Posterior cingulate gyrus (tissue), 11 donors: ENCODE data around the gene ASB13.
A peak's percentile ranks its signal among the peaks of the same experiment; 100 is the strongest.

Experiments
- DNase-seq, 10 donors: peaks; one replicate each; pipeline versions ENCODE4 v3.0.0 to v3.0.0-alpha.2; 2020 to 2021; ENCODE audit warnings: mixed read lengths in 3 of 10
- intact Hi-C: fragments of 100-400 bp; cut with DNase I; formaldehyde crosslinking; loops from one replicate; pipeline ENCODE4 v1.15.1; 2023

The ASB13 gene

GRCh38 chr10:5611899-5612680, 54.3 kb downstream of the ASB13 start:
- intact Hi-C loops = no loop called here
- peak in 4 of 10 donors; percentile 38 to 88 (median 76) for DNase-seq

GRCh38 chr10:5609952-5610616, 56.3 kb downstream of the ASB13 start:
- peak in 3 of 10 donors; percentile 9 to 50 (median 29) for DNase-seq
- intact Hi-C loops = no loop called here

- peak in 3 of 10 donors; percentile 19 to 81 (median 44) for DNase-seq
- intact Hi-C loops = no loop called here
These were observed 57.7 kb downstream of the ASB13 start for GRCh38 chr10:5608608-5609220.

- intact Hi-C loops = no loop called here
- peak in 2 of 10 donors; percentile 28 to 43 for DNase-seq
These were observed 58.8 kb downstream of the ASB13 start for GRCh38 chr10:5607594-5607993.

GRCh38 chr10:5606864-5607263, 59.5 kb downstream of the ASB13 start:
- peak in 3 of 10 donors; percentile 1 to 52 (median 32) for DNase-seq
- intact Hi-C loops = no loop called here

- peak in 3 of 10 donors; percentile 45 to 51 (median 48) for DNase-seq
- intact Hi-C loops = no loop called here
These were observed 60.1 kb downstream of the ASB13 start for GRCh38 chr10:5606321-5606720.

- peak in 3 of 10 donors; percentile 44 to 82 (median 67) for DNase-seq
- intact Hi-C loops = no loop called here
These were observed 61.4 kb downstream of the ASB13 start for GRCh38 chr10:5604961-5605360.

- peak in 3 of 10 donors; percentile 31 to 60 (median 38) for DNase-seq
- intact Hi-C loops = no loop called here
These were observed 62.0 kb downstream of the ASB13 start for GRCh38 chr10:5604236-5604925.

- intact Hi-C loops = no loop called here
- peak in 3 of 10 donors; percentile 8 to 73 (median 54) for DNase-seq
These were observed 62.6 kb downstream of the ASB13 start for GRCh38 chr10:5603848-5604170.

- DNase-seq = peak in 4 of 10 donors; percentile 38 to 85 (median 68)
- intact Hi-C loops = no loop called here
These were observed 63.1 kb downstream of the ASB13 start for GRCh38 chr10:5603091-5603847.

- intact Hi-C loops = no loop called here
These were observed 64.4 kb downstream of the ASB13 start for GRCh38 chr10:5601826-5602495.

GRCh38 chr10:5600908-5601307, 65.5 kb downstream of the ASB13 start:
- intact Hi-C loops = no loop called here
- peak in 3 of 10 donors; percentile 18 to 66 (median 25) for DNase-seq

More at GRCh38 chr10:5601826-5602495, 64.4 kb downstream of the ASB13 start:
- peak in 3 of 10 donors; percentile 22 to 29 (median 22) for DNase-seq

GRCh38 chr10:5599613-5600520, 66.5 kb downstream of the ASB13 start:
- intact Hi-C loops = no loop called here

GRCh38 chr10:5598085-5598690, 68.2 kb downstream of the ASB13 start:
- intact Hi-C loops = no loop called here
- no peak for DNase-seq

More at GRCh38 chr10:5599613-5600520, 66.5 kb downstream of the ASB13 start:
- DNase-seq = peak in 3 of 10 donors; percentile 26 to 59 (median 57)

GRCh38 chr10:5596611-5597341, 69.6 kb downstream of the ASB13 start:
- intact Hi-C loops = no loop called here
- peak in 3 of 10 donors; percentile 61 to 76 (median 63) for DNase-seq

GRCh38 chr10:5595994-5596471, 70.4 kb downstream of the ASB13 start:
- intact Hi-C loops = no loop called here
- peak in 2 of 10 donors; percentile 52 to 78 for DNase-seq

- intact Hi-C loops = no loop called here
- peak in 2 of 10 donors; percentile 43 to 73 for DNase-seq
These were observed 70.8 kb downstream of the ASB13 start for GRCh38 chr10:5595591-5595990.
